ENCODE results near the gene MXRA7.

DNA sequence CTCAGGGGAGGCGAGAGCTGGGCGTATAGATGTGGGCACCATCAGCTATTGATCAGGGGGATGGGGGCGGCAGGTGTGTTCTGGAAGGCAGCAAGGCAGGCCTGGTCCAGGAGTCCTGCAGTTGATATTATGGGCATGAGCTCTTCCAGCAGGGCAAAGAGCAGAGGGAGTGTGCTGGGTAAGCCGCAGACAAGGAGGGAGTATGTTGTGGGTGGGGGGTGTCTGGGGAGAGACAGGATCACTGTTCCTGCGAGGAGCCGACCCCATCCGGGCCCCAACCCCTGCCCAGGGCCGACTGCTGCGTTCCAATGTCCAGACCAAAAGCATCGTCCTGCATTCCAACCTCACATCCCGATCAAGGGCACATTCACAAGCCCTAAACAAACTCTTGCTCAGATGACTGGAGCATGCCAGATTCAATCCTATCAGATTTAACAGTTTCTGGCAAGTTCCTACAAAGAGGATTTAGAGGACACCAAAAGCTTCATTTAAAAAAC, 9.2 kb downstream of the MXRA7 start:
- TF ChIP-seq SUZ12 (IDR thresholded peaks at IDR 0.05; ENCODE audit: extremely low read depth, insufficient read depth, insufficient read length), result no peak
- TF ChIP-seq YY1 (IDR thresholded peaks at IDR 0.05; ENCODE audit: insufficient read depth, insufficient read length), result no peak

All from NT2/D1 (cell line).